Right kidney (tissue), 1 donor: ENCODE results near the gene TSKS.

Source experiments
- DNase-seq: peaks from one replicate; pipeline ENCODE4 v3.0.0-alpha.2; 2016

TSKS gene

GRCh38 chr19:49795615-49796014 is 32.5 kb upstream of the TSKS start:
- no peak for DNase-seq

- DNase-seq = no peak
Measured at GRCh38 chr19:49793561-49793840, 30.4 kb upstream of the TSKS start.

- no peak for DNase-seq
Measured at GRCh38 chr19:49792829-49793560, 29.9 kb upstream of the TSKS start.

- no peak for DNase-seq
Measured at GRCh38 chr19:49791776-49792445, 28.8 kb upstream of the TSKS start.

- no peak for DNase-seq
Measured at GRCh38 chr19:49790866-49791265, 27.8 kb upstream of the TSKS start.

- DNase-seq = no peak
Measured at GRCh38 chr19:49788857-49789256, 25.8 kb upstream of the TSKS start.

- DNase-seq = no peak
Measured at GRCh38 chr19:49787746-49788145, 24.6 kb upstream of the TSKS start.

- no peak for DNase-seq
Measured at GRCh38 chr19:49786376-49786820, 23.3 kb upstream of the TSKS start.

GRCh38 chr19:49782515-49782914 is 19.4 kb upstream of the TSKS start:
- DNase-seq = no peak

GRCh38 chr19:49781394-49781793 is 18.3 kb upstream of the TSKS start:
- DNase-seq = no peak

GRCh38 chr19:49780861-49781260 is 17.8 kb upstream of the TSKS start:
- DNase-seq = no peak

GRCh38 chr19:49779731-49780555 is 16.8 kb upstream of the TSKS start:
- no peak for DNase-seq

GRCh38 chr19:49776371-49776764 is 13.3 kb upstream of the TSKS start:
- no peak for DNase-seq

GRCh38 chr19:49775742-49776370 is 12.8 kb upstream of the TSKS start:
- no peak for DNase-seq

GRCh38 chr19:49774969-49775368 is 11.9 kb upstream of the TSKS start:
- DNase-seq = no peak

- no peak for DNase-seq
Measured at GRCh38 chr19:49773663-49774350, 10.7 kb upstream of the TSKS start.

GRCh38 chr19:49772850-49773432 is 9.8 kb upstream of the TSKS start:
- DNase-seq = no peak

- no peak for DNase-seq
Measured at GRCh38 chr19:49771674-49772139, 8.6 kb upstream of the TSKS start.

GRCh38 chr19:49770529-49770928 is 7.4 kb upstream of the TSKS start:
- DNase-seq = no peak

- DNase-seq = no peak
Measured at GRCh38 chr19:49767967-49768581, 5.0 kb upstream of the TSKS start.

GRCh38 chr19:49767381-49767780 is 4.3 kb upstream of the TSKS start:
- peak; percentile 35 for DNase-seq
